ENCODE data around the gene GSPT1. TPM values are rescaled to one million over a fixed set of nuclear protein-coding genes. Genes with fewer than 3 reads are reported as not detected.
A peak's percentile ranks its signal among the peaks of the same experiment; 100 is the strongest.
"Not testable (repeated sequence)": the region's sequence is repeated elsewhere in the genome, so short reads cannot be mapped to it uniquely, and the experiment has no call there.

The GSPT1 gene
- polyA plus RNA-seq, 1 of the 3 experiments (the other 2 are of a cell fraction), result 41.5 TPM

DNA sequence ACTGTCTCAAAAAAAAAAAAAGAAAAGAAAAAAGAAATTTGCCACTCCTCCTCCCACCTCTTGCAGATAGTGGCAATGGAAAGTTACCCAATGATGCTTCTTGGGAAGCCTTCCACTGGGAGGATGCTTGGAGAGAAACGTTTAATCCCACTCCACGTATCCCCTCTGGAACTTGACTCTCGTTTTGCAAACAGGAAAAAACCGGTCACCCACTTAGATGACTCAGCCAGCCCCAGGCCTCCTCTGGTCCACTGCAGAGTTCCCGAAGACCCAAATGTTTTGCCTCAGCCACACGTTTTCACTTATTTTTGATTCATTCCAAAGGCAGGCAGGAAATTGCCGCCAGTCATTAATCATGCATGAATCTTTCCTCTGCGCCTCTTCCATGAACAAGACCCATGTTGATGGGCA is 40.0 kb upstream of the GSPT1 start (continued):
- TF ChIP-seq, protein P1, sequence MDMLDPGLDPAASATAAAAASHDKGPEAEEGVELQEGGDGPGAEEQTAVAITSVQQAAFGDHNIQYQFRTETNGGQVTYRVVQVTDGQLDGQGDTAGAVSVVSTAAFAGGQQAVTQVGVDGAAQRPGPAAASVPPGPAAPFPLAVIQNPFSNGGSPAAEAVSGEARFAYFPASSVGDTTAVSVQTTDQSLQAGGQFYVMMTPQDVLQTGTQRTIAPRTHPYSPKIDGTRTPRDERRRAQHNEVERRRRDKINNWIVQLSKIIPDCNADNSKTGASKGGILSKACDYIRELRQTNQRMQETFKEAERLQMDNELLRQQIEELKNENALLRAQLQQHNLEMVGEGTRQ (IDR thresholded peaks at IDR 0.05; ENCODE audit: borderline replicate concordance, low read depth, low read length), result no peak
- TF ChIP-seq GABPA (IDR thresholded peaks at IDR 0.05; ENCODE audit: low read depth) (no peak), FOXJ3 (CRISPR knock-in tag; IDR thresholded peaks at IDR 0.05) (no peak), RXRA (IDR thresholded peaks at IDR 0.05; ENCODE audit: borderline replicate concordance, low read depth) (peak; percentile 37; the same call in 1 of the 2 replicates), CHD2 (IDR thresholded peaks at IDR 0.05; ENCODE audit: low read length, partially characterized antibody) (no peak), EP300 (IDR thresholded peaks at IDR 0.05; ENCODE audit: borderline replicate concordance in 1 of 2, low read depth in 1 of 2, low read length in 1 of 2) (peak; percentile 33 to 89; a peak in 3 of 4 replicates), RAD21 (IDR thresholded peaks at IDR 0.05; ENCODE audit: low read length) (no peak), SMC3 (IDR thresholded peaks at IDR 0.05; ENCODE audit: low read depth, low read length) (no peak), NRF1 (IDR thresholded peaks at IDR 0.05; ENCODE audit: low read depth, low read length) (no peak), FOXM1 (IDR thresholded peaks at IDR 0.05; ENCODE audit: low read depth) (no peak)

DNA sequence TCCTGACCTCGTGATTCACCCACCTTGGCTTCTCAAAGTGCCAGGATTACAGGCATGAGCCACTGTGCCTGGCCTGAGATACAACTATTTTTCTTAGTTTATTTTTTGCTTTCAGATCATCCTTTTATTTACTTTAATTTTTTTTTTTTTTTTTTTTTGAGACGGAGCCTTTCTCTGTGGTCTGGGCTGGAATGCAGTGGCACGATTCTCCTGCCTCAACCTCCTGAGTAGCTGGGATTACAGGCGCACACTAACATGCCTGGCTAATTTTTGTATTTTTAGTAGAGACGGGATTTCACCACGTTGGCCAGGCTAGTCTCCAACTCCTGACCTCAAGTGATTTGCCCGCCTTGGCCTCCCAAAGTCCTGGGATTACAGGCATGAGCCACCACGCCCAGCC is 37.8 kb upstream of the GSPT1 start:
- H3K27ac ChIP-seq (ENCODE audit: low read depth in 2 of 2, low read length in 1 of 2); H2AFZ ChIP-seq (ENCODE audit: low read depth); H3K27me3 ChIP-seq (ENCODE audit: insufficient read depth); H3K4me3 ChIP-seq (ENCODE audit: low read depth in 2 of 2, low read length in 1 of 2); H3K36me3 ChIP-seq (replicated peaks in 1 of 2; ENCODE audit: control insufficient read depth in 1 of 2, insufficient read depth in 2 of 2, low read length in 1 of 2); H3K79me2 ChIP-seq (ENCODE audit: insufficient read depth); H3K9ac ChIP-seq; DNase-seq; H4K20me1 ChIP-seq (ENCODE audit: insufficient read depth); H3K4me2 ChIP-seq; H3K4me1 ChIP-seq (ENCODE audit: control insufficient read depth in 1 of 2, insufficient read depth in 2 of 2, low read depth in 1 of 2, low read length in 1 of 2); H3K9me3 ChIP-seq; H3K9me2 ChIP-seq; POLR2A ChIA-PET: not testable (repeated sequence)
- WGBS (ENCODE audit: low lambda C conversion rate), result 89% methylated on average over 8 of the region's 8 CpGs
- H3F3A ChIP-seq (replicated peaks; ENCODE audit: insufficient read depth), result peaks cover 20% of the 10 kb centered on the region
- CTCF ChIA-PET, result interaction anchor here (1.1 to 2.1 kb wide), 2 partner anchors 23 to 114 kb away, joined by 3 to 8 read pairs; partner anchors contain the start of gene SNX29

DNA sequence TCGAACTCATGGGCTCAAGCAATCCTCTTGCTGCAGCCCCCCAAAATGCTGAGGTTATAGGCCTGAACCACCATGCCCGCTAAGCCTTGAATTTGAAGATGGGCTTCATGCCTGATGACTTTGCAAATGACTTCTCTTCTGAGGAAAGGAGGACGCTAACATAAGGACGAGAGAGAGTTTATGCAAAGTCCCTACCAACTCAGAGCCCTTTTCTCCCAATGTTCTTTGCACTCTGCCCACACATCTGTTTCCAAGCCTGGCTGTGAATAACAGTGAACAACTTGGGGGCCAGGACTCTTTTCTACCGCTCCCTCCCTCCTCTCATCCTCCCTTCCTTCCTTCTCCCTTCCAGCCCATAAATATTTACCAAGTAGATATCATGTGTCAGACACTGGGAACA is 34.6 kb upstream of the GSPT1 start:
- Histone ChIP-seq H3F3A (replicated peaks; ENCODE audit: insufficient read depth) (peaks cover 7% of the 10 kb centered on the region), H3K9me2 (no peaks in the 10 kb centered on the region), H3K27me3 (ENCODE audit: insufficient read depth) (no peaks in the 10 kb centered on the region), H3K9ac (no peak overlapping the region), H3K4me3 (ENCODE audit: low read depth in 2 of 2, low read length in 1 of 2) (no peak overlapping the region), H3K27ac (ENCODE audit: low read depth in 2 of 2, low read length in 1 of 2) (no peak overlapping the region), H4K20me1 (ENCODE audit: insufficient read depth) (no peaks in the 10 kb centered on the region), H3K4me2 (no peak overlapping the region), H3K9me3 (no peaks in the 10 kb centered on the region), H3K36me3 (replicated peaks in 1 of 2; ENCODE audit: control insufficient read depth in 1 of 2, insufficient read depth in 2 of 2, low read length in 1 of 2) (no peaks in the 10 kb centered on the region), H3K4me1 (ENCODE audit: control insufficient read depth in 1 of 2, insufficient read depth in 2 of 2, low read depth in 1 of 2, low read length in 1 of 2) (no peaks in the 10 kb centered on the region; a peak in 1 of 4 replicates), H2AFZ (ENCODE audit: low read depth) (0 out of 2 replicates have a peak overlapping the region, but pooled peaks have one; percentile 54), H3K79me2 (ENCODE audit: insufficient read depth) (no peaks in the 10 kb centered on the region)
- ChIA-PET POLR2A (no interaction called here), CTCF (interaction anchor here (0.6 kb wide), 1 partner anchor 134 kb away, joined by 3 read pairs; no protein-coding TSS in a partner anchor)
- WGBS (ENCODE audit: low lambda C conversion rate), result 86% methylated on average over 5 of the region's 5 CpGs
- no peak for DNase-seq
- TF ChIP-seq POLR2AphosphoS5 (IDR thresholded peaks at IDR 0.05; ENCODE audit: low read depth, low read length) (no peak), SMC3 (IDR thresholded peaks at IDR 0.05; ENCODE audit: low read depth, low read length) (no peak), SIN3A (IDR thresholded peaks at IDR 0.05; ENCODE audit: borderline replicate concordance, low read depth, low read length) (no peak), JUND (IDR thresholded peaks at IDR 0.05) (no peak), YY1 (IDR thresholded peaks at IDR 0.05; ENCODE audit: low read depth) (no peak), PBX3 (IDR thresholded peaks at IDR 0.05) (no peak), NFIC (IDR thresholded peaks at IDR 0.05; ENCODE audit: borderline replicate concordance) (no peak), TAF1 (IDR thresholded peaks at IDR 0.05; ENCODE audit: borderline replicate concordance, low read depth, low read length) (no peak), CHD2 (IDR thresholded peaks at IDR 0.05; ENCODE audit: low read length, partially characterized antibody) (no peak), RXRA (IDR thresholded peaks at IDR 0.05; ENCODE audit: borderline replicate concordance, low read depth) (no peak)
- TF ChIP-seq, protein P2, sequence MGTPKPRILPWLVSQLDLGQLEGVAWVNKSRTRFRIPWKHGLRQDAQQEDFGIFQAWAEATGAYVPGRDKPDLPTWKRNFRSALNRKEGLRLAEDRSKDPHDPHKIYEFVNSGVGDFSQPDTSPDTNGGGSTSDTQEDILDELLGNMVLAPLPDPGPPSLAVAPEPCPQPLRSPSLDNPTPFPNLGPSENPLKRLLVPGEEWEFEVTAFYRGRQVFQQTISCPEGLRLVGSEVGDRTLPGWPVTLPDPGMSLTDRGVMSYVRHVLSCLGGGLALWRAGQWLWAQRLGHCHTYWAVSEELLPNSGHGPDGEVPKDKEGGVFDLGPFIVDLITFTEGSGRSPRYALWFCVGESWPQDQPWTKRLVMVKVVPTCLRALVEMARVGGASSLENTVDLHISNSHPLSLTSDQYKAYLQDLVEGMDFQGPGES (IDR thresholded peaks at IDR 0.05; ENCODE audit: low read depth, low read length), result no peak
- TF ChIP-seq, protein P1 (IDR thresholded peaks at IDR 0.05; ENCODE audit: borderline replicate concordance, low read depth, low read length), result no peak
- TF ChIP-seq, protein P3, sequence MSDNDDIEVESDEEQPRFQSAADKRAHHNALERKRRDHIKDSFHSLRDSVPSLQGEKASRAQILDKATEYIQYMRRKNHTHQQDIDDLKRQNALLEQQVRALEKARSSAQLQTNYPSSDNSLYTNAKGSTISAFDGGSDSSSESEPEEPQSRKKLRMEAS (IDR thresholded peaks at IDR 0.05; ENCODE audit: low read depth), result no peak
- TF ChIP-seq, protein P4, sequence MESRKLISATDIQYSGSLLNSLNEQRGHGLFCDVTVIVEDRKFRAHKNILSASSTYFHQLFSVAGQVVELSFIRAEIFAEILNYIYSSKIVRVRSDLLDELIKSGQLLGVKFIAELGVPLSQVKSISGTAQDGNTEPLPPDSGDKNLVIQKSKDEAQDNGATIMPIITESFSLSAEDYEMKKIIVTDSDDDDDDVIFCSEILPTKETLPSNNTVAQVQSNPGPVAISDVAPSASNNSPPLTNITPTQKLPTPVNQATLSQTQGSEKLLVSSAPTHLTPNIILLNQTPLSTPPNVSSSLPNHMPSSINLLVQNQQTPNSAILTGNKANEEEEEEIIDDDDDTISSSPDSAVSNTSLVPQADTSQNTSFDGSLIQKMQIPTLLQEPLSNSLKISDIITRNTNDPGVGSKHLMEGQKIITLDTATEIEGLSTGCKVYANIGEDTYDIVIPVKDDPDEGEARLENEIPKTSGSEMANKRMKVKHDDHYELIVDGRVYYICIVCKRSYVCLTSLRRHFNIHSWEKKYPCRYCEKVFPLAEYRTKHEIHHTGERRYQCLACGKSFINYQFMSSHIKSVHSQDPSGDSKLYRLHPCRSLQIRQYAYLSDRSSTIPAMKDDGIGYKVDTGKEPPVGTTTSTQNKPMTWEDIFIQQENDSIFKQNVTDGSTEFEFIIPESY (IDR thresholded peaks at IDR 0.05; ENCODE audit: borderline replicate concordance, low read depth), result no peak
